K562 (cell line): ENCODE data around the gene ACER3. TPM values are rescaled to one million over a fixed set of nuclear protein-coding genes. Genes with fewer than 3 reads are reported as not detected.

Experiments
- ATF1 ChIP-seq, 2 experiments: fragments of 450-650 bp in 1 of 2; IDR thresholded peaks; 2 replicates each; pipeline ENCODE4 v1.6.1; 2016; ENCODE audit warnings: missing compliant biosample characterization in 1 of 2, missing genetic modification characterization in 1 of 2
- BMI1 ChIP-seq: fragments of 150-350 bp; IDR thresholded peaks from 2 replicates; pipeline ENCODE4 v1.6.1; 2014; ENCODE audit warnings: low read length
- CTBP1 ChIP-seq: fragments of 450-650 bp; IDR thresholded peaks from 2 replicates; pipeline ENCODE4 v1.6.1; 2016; ENCODE audit warnings: borderline replicate concordance
- CUX1 ChIP-seq: fragments of 200-800 bp; sonication (Bioruptor generic); IDR thresholded peaks from 2 replicates; pipeline ENCODE4 v1.6.1; 2016; ENCODE audit warnings: missing genetic modification characterization, missing compliant biosample characterization
- DLX4 ChIP-seq: fragments of 250-450 bp; sonication (Bioruptor Pico); IDR thresholded peaks from 2 replicates; pipeline ENCODE4 v1.6.1; 2021; ENCODE audit warnings: mild to moderate bottlenecking
- E2F8 ChIP-seq: fragments of 450-650 bp; IDR thresholded peaks from 2 replicates; pipeline ENCODE4 v1.7.1; 2018; ENCODE audit warnings: mild to moderate bottlenecking, low read depth; ENCODE audit not compliant: partially characterized antibody
- ELK1 ChIP-seq: sonication (generic); formaldehyde crosslinking; IDR thresholded peaks from 2 replicates; pipeline ENCODE4 v1.8.1; 2022; ENCODE audit warnings: missing genetic modification reagents
- HSF4 ChIP-seq: fragments of 250-450 bp; sonication (Bioruptor Pico); IDR thresholded peaks from 2 replicates; pipeline ENCODE4 v2.1.2; 2022; ENCODE audit warnings: mild to moderate bottlenecking, moderate library complexity, borderline replicate concordance
- KHSRP ChIP-seq: fragments of 450-650 bp; IDR thresholded peaks from 2 replicates; pipeline ENCODE4 v1.6.1; 2017
- LCOR ChIP-seq: sonication (generic); formaldehyde crosslinking; IDR thresholded peaks from 2 replicates; pipeline ENCODE4 v1.8.0; 2022; ENCODE audit warnings: mild to moderate bottlenecking, missing genetic modification reagents
- MAX ChIP-seq: sonication (generic); formaldehyde crosslinking; IDR thresholded peaks from 2 replicates; pipeline ENCODE4 v1.9.0; 2022; ENCODE audit warnings: mild to moderate bottlenecking, missing genetic modification reagents
- MYNN ChIP-seq, 2 experiments: sonication (generic); formaldehyde crosslinking in 1 of 2; IDR thresholded peaks; 2 replicates each; pipeline versions ENCODE4 v1.5.0 to v1.6.1; 2016 to 2020; ENCODE audit warnings: antibody characterized with exemption in 1 of 2, missing genetic modification reagents in 1 of 2
- NFE2L1 ChIP-seq: fragments of 450-650 bp; IDR thresholded peaks from 2 replicates; pipeline ENCODE4 v1.6.1; 2016; ENCODE audit warnings: missing genetic modification characterization, low read depth, mild to moderate bottlenecking, missing compliant biosample characterization, moderate library complexity, borderline replicate concordance
- NR2C2 ChIP-seq, 2 experiments: fragments of 200-800 bp in 1 of 2; sonication (Bioruptor generic) in 1 of 2; sonication (generic) in 1 of 2; formaldehyde crosslinking in 1 of 2; IDR thresholded peaks; 2 replicates each; pipeline versions ENCODE4 v1.6.1 to v1.8.0; 2016 to 2022; ENCODE audit warnings: mild to moderate bottlenecking in 1 of 2, missing compliant biosample characterization in 1 of 2, missing genetic modification characterization in 1 of 2, missing genetic modification reagents in 1 of 2
- RB1 ChIP-seq: fragments of 450-650 bp; IDR thresholded peaks from 2 replicates; pipeline ENCODE4 v1.6.1; 2017; ENCODE audit warnings: low read depth, mild to moderate bottlenecking
- SMC3 ChIP-seq: conservative IDR thresholded peaks from 2 replicates; pipeline ENCODE4 v1.6.1; 2011; ENCODE audit warnings: low read depth, low read length, improper control_type of control experiment; ENCODE audit not compliant: insufficient read depth
- TARDBP ChIP-seq: fragments of 450-650 bp; IDR thresholded peaks from 2 replicates; pipeline ENCODE4 v1.6.1; 2016
- ZNF165 ChIP-seq: fragments of 250-450 bp; sonication (Bioruptor Pico); IDR thresholded peaks from 2 replicates; pipeline ENCODE4 v1.4.0; 2020; ENCODE audit warnings: borderline replicate concordance
- ZNF431 ChIP-seq: sonication (generic); formaldehyde crosslinking; IDR thresholded peaks from 2 replicates; pipeline ENCODE4 v1.8.0; 2022; ENCODE audit warnings: mild to moderate bottlenecking, missing genetic modification reagents
- ZSCAN29 ChIP-seq: fragments of 450-650 bp; IDR thresholded peaks from 2 replicates; pipeline ENCODE4 v1.6.1; 2017
- polyA plus RNA-seq, 8 experiments: library from polyadenylated mRNA; depleted of rRNA in 4 of 8; stranded (reverse) in 5 of 8; unstranded in 3 of 8; fragments of >200 nt; fragmentation: Nextera tagmentation in 2 of 8; fragmentation: Illumina TruSeq in 1 of 8; extraction: Ambion mirVana in 2 of 8; extraction: Trizol in 1 of 8; gene quantifications; 2 replicates each; pipeline versions ENCODE4 v1.2.1 to v1.2.3, GENCODE V29; 2011 to 2014; ENCODE audit warnings: inconsistent platforms in 1 of 8, missing spikeins in 1 of 8
- total RNA-seq, 7 experiments: library from RNA; depleted of rRNA in 6 of 7; stranded (reverse); fragments of >200 nt in 6 of 7; fragmentation: Illumina TruSeq in 2 of 7; extraction: Trizol in 2 of 7; gene quantifications; 2 replicates each; pipeline versions ENCODE4 v1.2.1 to v1.2.3, GENCODE V29; 2011 to 2021; ENCODE audit warnings: low replicate concordance in 1 of 7

ACER3 gene
- total and polyA plus RNA-seq, 9 of the 15 experiments (the other 6 are each of a cell fraction or from before 2014, with no cell fraction given): 2.0 to 23.8 (median 9.5) TPM

GRCh38 chr11:76911415-76911808 lies 50.7 kb downstream of the ACER3 start (continued):
- TF ChIP-seq NR2C2 (CRISPR knock-in tag; IDR thresholded peaks at IDR 0.05): no peak
- peak; percentile 80 for TF ChIP-seq NR2C2 (tag; IDR thresholded peaks at IDR 0.05)
- peak; percentile 61; the same call in 1 of the 2 replicates for TF ChIP-seq NFE2L1 (tag)
- no peak for TF ChIP-seq KHSRP
- TF ChIP-seq BMI1: no peak
- no peak for TF ChIP-seq HSF4
- no peak for TF ChIP-seq MAX (CRISPR knock-in tag)
- TF ChIP-seq CUX1: peak; percentile 63; the same call in 1 of the 2 replicates
- no peak for TF ChIP-seq DLX4 (CRISPR knock-in tag)
- TF ChIP-seq ZSCAN29: no peak
- TF ChIP-seq ZNF165 (CRISPR knock-in tag): no peak
- TF ChIP-seq ZNF431: no peak
- 0 out of 2 replicates have a peak, but pooled peaks have one; percentile 22 for TF ChIP-seq LCOR (CRISPR knock-in tag)
- no peak for TF ChIP-seq SMC3
- no peak for TF ChIP-seq E2F8
- no peak for TF ChIP-seq ATF1 (CRISPR knock-in tag; IDR thresholded peaks at IDR 0.05)
- peak; percentile 39; the same call in 1 of the 2 replicates for TF ChIP-seq ATF1 (tag; IDR thresholded peaks at IDR 0.05)
- no peak for TF ChIP-seq MYNN (IDR thresholded peaks at IDR 0.05)
- TF ChIP-seq MYNN (CRISPR knock-in tag; IDR thresholded peaks at IDR 0.05): no peak
- TF ChIP-seq TARDBP: no peak
- no peak for TF ChIP-seq CTBP1
- no peak for TF ChIP-seq RB1
- TF ChIP-seq ELK1 (CRISPR knock-in tag): no peak
